ENCODE results near the gene CCDC142.

- TF ChIP-seq CTCF (IDR thresholded peaks at IDR 0.05) (no peak), POLR2A (IDR thresholded peaks at IDR 0.05) (no peak)
Measured at GRCh38 chr2:74516650-74517049, 33.9 kb upstream of the CCDC142 start.

Data from heart left ventricle (tissue), 13 donors.